Mammary epithelial cell (primary cell): Measurements from ENCODE around the gene OR5M10.

ENCODE experiments used
- EZH2 ChIP-seq: IDR thresholded peaks from 2 replicates; pipeline ENCODE4 v1.6.1; 2012; ENCODE audit warnings: low read length, inconsistent platforms, borderline replicate concordance
- TF ChIP-seq, protein P1 (sequence below), 2 donors: IDR thresholded peaks in 1 of 2; conservative IDR thresholded peaks in 1 of 2; 2 replicates each; pipeline ENCODE4 v1.5.1; 2011 to 2012; ENCODE audit warnings: inconsistent platforms in 2 of 2, low read length in 2 of 2, mild to moderate bottlenecking in 2 of 2, control low read depth in 1 of 2, low read depth in 1 of 2; ENCODE audit not compliant: insufficient read depth in 1 of 2; ENCODE audit errors: extremely low read depth in 1 of 2

DNA sequence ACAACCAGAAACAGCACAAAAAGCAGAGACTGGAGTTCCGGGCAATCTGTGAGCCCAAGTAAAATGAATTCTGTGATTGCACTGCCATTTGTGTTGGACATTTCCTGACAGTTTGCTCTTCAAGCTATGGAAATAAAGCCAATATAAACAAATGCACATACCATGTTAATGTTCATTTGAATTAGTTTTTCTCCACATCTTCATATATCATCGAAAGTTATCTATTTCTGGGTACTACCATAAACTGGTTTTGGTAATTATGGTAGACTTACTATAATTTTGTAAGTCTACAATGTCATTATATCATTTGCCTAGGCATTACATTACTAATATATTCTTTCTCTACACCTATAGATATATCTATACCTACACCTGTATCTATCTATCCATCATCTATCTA lies 34.4 kb downstream of the OR5M10 start, which contains the start of gene OR5M11:
- TF ChIP-seq, protein P1, sequence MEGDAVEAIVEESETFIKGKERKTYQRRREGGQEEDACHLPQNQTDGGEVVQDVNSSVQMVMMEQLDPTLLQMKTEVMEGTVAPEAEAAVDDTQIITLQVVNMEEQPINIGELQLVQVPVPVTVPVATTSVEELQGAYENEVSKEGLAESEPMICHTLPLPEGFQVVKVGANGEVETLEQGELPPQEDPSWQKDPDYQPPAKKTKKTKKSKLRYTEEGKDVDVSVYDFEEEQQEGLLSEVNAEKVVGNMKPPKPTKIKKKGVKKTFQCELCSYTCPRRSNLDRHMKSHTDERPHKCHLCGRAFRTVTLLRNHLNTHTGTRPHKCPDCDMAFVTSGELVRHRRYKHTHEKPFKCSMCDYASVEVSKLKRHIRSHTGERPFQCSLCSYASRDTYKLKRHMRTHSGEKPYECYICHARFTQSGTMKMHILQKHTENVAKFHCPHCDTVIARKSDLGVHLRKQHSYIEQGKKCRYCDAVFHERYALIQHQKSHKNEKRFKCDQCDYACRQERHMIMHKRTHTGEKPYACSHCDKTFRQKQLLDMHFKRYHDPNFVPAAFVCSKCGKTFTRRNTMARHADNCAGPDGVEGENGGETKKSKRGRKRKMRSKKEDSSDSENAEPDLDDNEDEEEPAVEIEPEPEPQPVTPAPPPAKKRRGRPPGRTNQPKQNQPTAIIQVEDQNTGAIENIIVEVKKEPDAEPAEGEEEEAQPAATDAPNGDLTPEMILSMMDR (conservative IDR thresholded peaks at IDR 0.05 in 1 of 2, IDR thresholded peaks at IDR 0.05 in 1 of 2; ENCODE audit: extremely low read depth in 1 of 2, insufficient read depth in 1 of 2, low read depth in 1 of 2, low read length in 2 of 2) = no peak
- TF ChIP-seq EZH2 = no peak
